HG03175 (cell line): ENCODE results near the gene AAK1.

Source experiments
- ATAC-seq: cut with Tn5 transposase; IDR thresholded peaks from one replicate; pipeline ENCODE4 v1.9.1; 2021; ENCODE audit warnings: mild to moderate bottlenecking, moderate library complexity; ENCODE audit not compliant: unreplicated experiment

Gene AAK1

GRCh38 chr2:69603146-69603743 is 40.3 kb downstream of the AAK1 start:
- ATAC-seq, result no peak

GRCh38 chr2:69601179-69601612 is 42.3 kb downstream of the AAK1 start:
- no peak for ATAC-seq

- no peak for ATAC-seq
These were observed 43.1 kb downstream of the AAK1 start for GRCh38 chr2:69600425-69600824.

GRCh38 chr2:69597843-69598610 is 45.5 kb downstream of the AAK1 start:
- no peak for ATAC-seq

- no peak for ATAC-seq
These were observed 46.4 kb downstream of the AAK1 start for GRCh38 chr2:69597105-69597504.

GRCh38 chr2:69594341-69594740 is 49.2 kb downstream of the AAK1 start:
- ATAC-seq, result no peak

- no peak for ATAC-seq
These were observed 51.0 kb downstream of the AAK1 start for GRCh38 chr2:69592511-69592910.

GRCh38 chr2:69589973-69590652 is 53.4 kb downstream of the AAK1 start:
- ATAC-seq, result no peak

- ATAC-seq, result no peak
These were observed 54.6 kb downstream of the AAK1 start for GRCh38 chr2:69588945-69589344.

- no peak for ATAC-seq
These were observed 55.1 kb downstream of the AAK1 start for GRCh38 chr2:69588403-69588802.

GRCh38 chr2:69585855-69586555 is 57.5 kb downstream of the AAK1 start:
- no peak for ATAC-seq

GRCh38 chr2:69584127-69584889 is 59.2 kb downstream of the AAK1 start:
- no peak for ATAC-seq

- ATAC-seq, result no peak
These were observed 60.2 kb downstream of the AAK1 start for GRCh38 chr2:69583321-69583833.

GRCh38 chr2:69582582-69583176 is 60.9 kb downstream of the AAK1 start:
- ATAC-seq, result no peak

- no peak for ATAC-seq
These were observed 61.6 kb downstream of the AAK1 start for GRCh38 chr2:69581774-69582581.

GRCh38 chr2:69580486-69580885 is 63.1 kb downstream of the AAK1 start:
- no peak for ATAC-seq

- no peak for ATAC-seq
These were observed 64.0 kb downstream of the AAK1 start for GRCh38 chr2:69579536-69579935.

- ATAC-seq, result no peak
These were observed 65.4 kb downstream of the AAK1 start for GRCh38 chr2:69578198-69578540.

- ATAC-seq, result no peak
These were observed 65.9 kb downstream of the AAK1 start for GRCh38 chr2:69577467-69578197.
